ENCODE results near the gene LSMEM2.

LSMEM2 gene

GRCh38 chr3:50278880-50279224, at the start of gene LSMEM2:
LSMEM2 (plus strand) TSS chr3:50279087; CDS start chr3:50279114, 27 bp downstream.
- TF ChIP-seq CTCF (IDR thresholded peaks at IDR 0.05): no peak

GRCh38 chr3:50229490-50229889, 49.4 kb upstream of the LSMEM2 start:
- Histone ChIP-seq H3K4me1 (ENCODE audit: control insufficient read depth in 1 of 2, insufficient read depth in 1 of 2, low read depth in 1 of 2, low read length in 1 of 2) (peaks cover 63% of the 10 kb centered on the region in 2 experiments), H3K4me3 (ENCODE audit: low read depth in 1 of 2, low read length in 1 of 2) (peak overlapping the region in 1 of 2 experiments; percentile 46), H3K36me3 (no peaks in the 10 kb centered on the region), H3K9me3 (no peaks in the 10 kb centered on the region), H3K27me3 (peaks cover 27% of the 10 kb centered on the region), H3K27ac (peak overlapping the region; percentile 97)
- TF ChIP-seq CTCF (IDR thresholded peaks at IDR 0.05): no peak

More at GRCh38 chr3:50278880-50279224, at the start of gene LSMEM2:
- Histone ChIP-seq H3K4me3 (ENCODE audit: low read depth in 1 of 2, low read length in 1 of 2) (no peak within 1 kb of the TSS), H3K27me3 (peaks cover 54% of the 10 kb centered on the region), H3K36me3 (no peaks in the 10 kb centered on the region), H3K27ac (no peak within 1 kb of the TSS), H3K4me1 (ENCODE audit: control insufficient read depth in 1 of 2, insufficient read depth in 1 of 2, low read depth in 1 of 2, low read length in 1 of 2) (peaks cover 12 to 25% of the 10 kb centered on the region in 2 experiments), H3K9me3 (no peaks in the 10 kb centered on the region)

- Histone ChIP-seq H3K36me3 (no peaks in the 10 kb centered on the region), H3K27ac (peak overlapping the region; percentile 97), H3K9me3 (no peaks in the 10 kb centered on the region), H3K4me3 (ENCODE audit: low read depth in 1 of 2, low read length in 1 of 2) (peak overlapping the region; percentile 38 to 46), H3K4me1 (ENCODE audit: control insufficient read depth in 1 of 2, insufficient read depth in 1 of 2, low read depth in 1 of 2, low read length in 1 of 2) (peaks cover 70 to 71% of the 10 kb centered on the region in 2 experiments), H3K27me3 (peaks cover 19% of the 10 kb centered on the region)
- no peak for TF ChIP-seq CTCF (IDR thresholded peaks at IDR 0.05)
Measured at GRCh38 chr3:50230104-50230793, 48.6 kb upstream of the LSMEM2 start.

GRCh38 chr3:50230794-50231125, 48.1 kb upstream of the LSMEM2 start:
- Histone ChIP-seq H3K27ac (peak overlapping the region; percentile 97), H3K4me1 (ENCODE audit: control insufficient read depth in 1 of 2, insufficient read depth in 1 of 2, low read depth in 1 of 2, low read length in 1 of 2) (peaks cover 75% of the 10 kb centered on the region in 2 experiments), H3K9me3 (no peaks in the 10 kb centered on the region), H3K27me3 (peaks cover 14% of the 10 kb centered on the region), H3K4me3 (ENCODE audit: low read depth in 1 of 2, low read length in 1 of 2) (peak overlapping the region; percentile 38 to 46), H3K36me3 (no peaks in the 10 kb centered on the region)
- no peak for TF ChIP-seq CTCF (IDR thresholded peaks at IDR 0.05)

GRCh38 chr3:50231581-50231980, 47.3 kb upstream of the LSMEM2 start:
- TF ChIP-seq CTCF (IDR thresholded peaks at IDR 0.05): no peak
- H3K27ac ChIP-seq: no peak overlapping the region
- H3K4me3 ChIP-seq (ENCODE audit: low read depth in 1 of 2, low read length in 1 of 2): no peak overlapping the region
- no peaks in the 10 kb centered on the region for H3K36me3 ChIP-seq
- H3K9me3 ChIP-seq: no peaks in the 10 kb centered on the region
- peaks cover 6% of the 10 kb centered on the region for H3K27me3 ChIP-seq
- peaks cover 67 to 68% of the 10 kb centered on the region in 2 experiments for H3K4me1 ChIP-seq (ENCODE audit: control insufficient read depth in 1 of 2, insufficient read depth in 1 of 2, low read depth in 1 of 2, low read length in 1 of 2)

Data from neutrophil (primary cell).